Testis (tissue), 3 donors: ENCODE results near the gene CAMK2D. TPM values are rescaled to one million over a fixed set of nuclear protein-coding genes. Genes with fewer than 3 reads are reported as not detected.

Experiments
- DNase-seq: peaks from one replicate; pipeline ENCODE4 v3.0.0-alpha.2; 2019
- H3K27ac ChIP-seq, 2 donors: fragments of 200-600 bp; sonication (generic); one replicate each; pipeline ENCODE4 v1.5.1; 2019
- H3K27me3 ChIP-seq: fragments of 200-600 bp; sonication (generic); one replicate; pipeline ENCODE4 v1.5.1; 2019
- H3K36me3 ChIP-seq: fragments of 200-600 bp; sonication (generic); one replicate; pipeline ENCODE4 v1.5.1; 2017; ENCODE audit warnings: low read depth; ENCODE audit errors: missing control alignments
- H3K4me1 ChIP-seq: fragments of 200-600 bp; sonication (generic); one replicate; pipeline ENCODE4 v1.5.1; 2019
- H3K4me3 ChIP-seq, 2 donors: fragments of 200-600 bp; sonication (generic); one replicate each; pipeline ENCODE4 v1.5.1; 2017 to 2019
- H3K9me3 ChIP-seq: fragments of 200-600 bp; sonication (generic); one replicate; pipeline ENCODE4 v1.5.1; 2017
- CTCF ChIP-seq, 3 experiments: fragments of 450-650 bp in 2 of 3; fragments of 200-600 bp in 1 of 3; sonication (generic) in 1 of 3; IDR thresholded peaks; one replicate each; pipeline ENCODE4 v1.5.1; 2016 to 2019; ENCODE audit warnings: antibody characterized with exemption in 3 of 3, mild to moderate bottlenecking in 2 of 3, moderate library complexity in 1 of 3
- POLR2A ChIP-seq: fragments of 450-650 bp; IDR thresholded peaks from one replicate; pipeline ENCODE4 v1.6.1; 2017; ENCODE audit warnings: antibody characterized with exemption, mild to moderate bottlenecking, moderate library complexity
- WGBS, 2 donors: methylation state at CpG; one replicate each; pipeline ENCODE4 v1.1.5; 2018; 5-methylcytosine and 5-hydroxymethylcytosine counted together
- intact Hi-C: fragments of 100-400 bp; cut with DNase I; formaldehyde crosslinking; loops from one replicate; pipeline ENCODE4 v1.15.1; 2023; ENCODE audit warnings: low total_unique reads
- polyA plus RNA-seq: library from polyadenylated mRNA; stranded (reverse); fragments of 350-450 nt; fragmentation: Illumina TruSeq; extraction: RNeasy Lipid Tissue Mini Kit (QIAGEN cat#74804); gene quantifications from one replicate; pipeline ENCODE4 v1.2.3, GENCODE V29; 2014; ENCODE audit warnings: low read depth, low replicate concordance; ENCODE audit not compliant: insufficient read depth
- total RNA-seq, 2 donors: library from RNA; depleted of rRNA; stranded (reverse); fragments of >200 nt; gene quantifications; one replicate each; pipeline ENCODE4 v1.2.3, GENCODE V29; 2016

CAMK2D gene
- total and polyA plus RNA-seq, 3 donors from 2014 or later = 31.2 to 88.1 (median 72.4) TPM

GRCh38 chr4:113434247-113434587 lies 327.3 kb downstream of the CAMK2D start:
- TF ChIP-seq POLR2A (no peak), CTCF (IDR thresholded peaks at IDR 0.05) (no peak)
- peaks cover 7% of the 10 kb centered on the region for H3K4me1 ChIP-seq

GRCh38 chr4:113433536-113434246 lies 327.8 kb downstream of the CAMK2D start:
- DNase-seq = no peak
- H3K4me1 ChIP-seq = peaks cover 7% of the 10 kb centered on the region
- 82 to 90% methylated on average over 4 of the region's 4 CpGs for whole genome bisulfite sequencing, 2 donors

More at GRCh38 chr4:113434247-113434587, 327.3 kb downstream of the CAMK2D start:
- intact Hi-C loops = no loop called here
- Histone ChIP-seq H3K9me3 (no peaks in the 10 kb centered on the region), H3K4me3 (no peak overlapping the region), H3K27me3 (no peaks in the 10 kb centered on the region), H3K27ac (no peak overlapping the region), H3K36me3 (no peaks in the 10 kb centered on the region)
- 71 to 84% methylated on average over 3 of the region's 3 CpGs for WGBS, 2 donors
- no peak for DNase-seq

GRCh38 chr4:113433116-113433515 lies 328.4 kb downstream of the CAMK2D start:
- no peaks in the 10 kb centered on the region for H3K9me3 ChIP-seq
- H3K27ac ChIP-seq = no peak overlapping the region
- no peaks in the 10 kb centered on the region for H3K27me3 ChIP-seq
- no peak for TF ChIP-seq CTCF (IDR thresholded peaks at IDR 0.05)
- no peak for TF ChIP-seq POLR2A
- no peak overlapping the region for H3K4me3 ChIP-seq
- intact Hi-C loops = no loop called here
- DNase-seq = no peak
- H3K36me3 ChIP-seq = no peaks in the 10 kb centered on the region
- WGBS, 2 donors = 95 to 100% methylated on average over 1 of the region's 1 CpG
- peaks cover 7% of the 10 kb centered on the region for H3K4me1 ChIP-seq

More at GRCh38 chr4:113433536-113434246, 327.8 kb downstream of the CAMK2D start:
- Histone ChIP-seq H3K9me3 (no peaks in the 10 kb centered on the region), H3K4me3 (no peak overlapping the region), H3K27me3 (no peaks in the 10 kb centered on the region), H3K36me3 (no peaks in the 10 kb centered on the region), H3K27ac (no peak overlapping the region)
- intact Hi-C loops = no loop called here
- TF ChIP-seq CTCF (IDR thresholded peaks at IDR 0.05) = no peak
- no peak for TF ChIP-seq POLR2A

- no peak overlapping the region for H3K27ac ChIP-seq
- H3K27me3 ChIP-seq = no peaks in the 10 kb centered on the region
- 66 to 77% methylated on average over 1 of the region's 1 CpG for WGBS, 2 donors
- no peaks in the 10 kb centered on the region for H3K9me3 ChIP-seq
- TF ChIP-seq POLR2A = no peak
- TF ChIP-seq CTCF (IDR thresholded peaks at IDR 0.05) = no peak
- no peak overlapping the region for H3K4me3 ChIP-seq
- intact Hi-C loops = no loop called here
- no peak for DNase-seq
- H3K4me1 ChIP-seq = no peaks in the 10 kb centered on the region
- H3K36me3 ChIP-seq = no peaks in the 10 kb centered on the region
Observed at GRCh38 chr4:113423631-113424030, 337.9 kb downstream of the CAMK2D start.

GRCh38 chr4:113420938-113421337 lies 340.6 kb downstream of the CAMK2D start:
- Histone ChIP-seq H3K4me1 (no peaks in the 10 kb centered on the region), H3K36me3 (no peaks in the 10 kb centered on the region), H3K4me3 (no peak overlapping the region), H3K9me3 (no peaks in the 10 kb centered on the region), H3K27ac (no peak overlapping the region), H3K27me3 (no peaks in the 10 kb centered on the region)
- intact Hi-C loops = no loop called here
- TF ChIP-seq CTCF (IDR thresholded peaks at IDR 0.05) = no peak
- no peak for TF ChIP-seq POLR2A
- no peak for DNase-seq
